ENCODE measurements around the gene MTMR4.
A peak's percentile ranks its signal among the peaks of the same experiment; 100 is the strongest.

Gene MTMR4

DNA sequence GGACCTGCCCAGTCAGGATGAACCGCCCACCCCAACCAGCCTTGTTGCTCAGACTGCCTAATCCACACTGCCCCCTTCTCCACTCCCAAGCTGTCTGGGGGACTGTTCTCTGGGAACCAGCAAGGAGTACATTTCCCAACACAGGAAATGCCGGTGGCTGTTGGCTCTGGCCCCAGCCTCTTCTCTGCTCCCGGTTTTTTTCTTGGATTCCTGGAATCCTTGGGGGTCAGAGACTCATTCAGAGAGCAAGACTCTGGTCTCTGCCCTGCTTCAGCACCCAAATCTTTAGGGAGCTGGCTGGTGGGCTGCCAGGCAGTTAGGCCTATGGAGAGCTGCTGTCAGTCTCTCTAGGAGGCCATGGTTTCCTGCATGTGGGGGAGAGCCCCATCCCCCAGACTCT, 10.8 kb upstream of the MTMR4 start:
- DNase-seq (ENCODE audit: low read depth), result peak; percentile 95

DNA sequence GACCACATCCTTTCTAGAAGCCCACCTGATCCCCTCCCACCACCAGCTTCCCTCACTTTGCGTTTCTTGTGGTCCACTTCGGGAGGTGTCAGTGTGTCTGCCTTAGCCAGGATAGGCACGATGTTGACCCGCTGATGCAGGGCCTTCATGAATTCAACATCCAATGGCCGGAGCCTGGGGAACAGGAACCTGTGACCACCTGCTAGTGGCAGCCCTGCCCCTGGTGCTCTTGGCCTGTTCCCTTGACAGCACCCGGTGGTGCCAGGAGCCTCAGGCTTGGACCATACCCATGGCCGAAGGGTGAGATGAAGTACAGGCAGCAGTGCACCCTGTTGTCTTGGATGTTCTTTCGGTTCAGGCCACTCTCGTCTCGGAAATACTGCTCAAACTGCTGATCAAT, 7.2 kb upstream of the MTMR4 start:
- no peak for DNase-seq (ENCODE audit: low read depth)

DNA sequence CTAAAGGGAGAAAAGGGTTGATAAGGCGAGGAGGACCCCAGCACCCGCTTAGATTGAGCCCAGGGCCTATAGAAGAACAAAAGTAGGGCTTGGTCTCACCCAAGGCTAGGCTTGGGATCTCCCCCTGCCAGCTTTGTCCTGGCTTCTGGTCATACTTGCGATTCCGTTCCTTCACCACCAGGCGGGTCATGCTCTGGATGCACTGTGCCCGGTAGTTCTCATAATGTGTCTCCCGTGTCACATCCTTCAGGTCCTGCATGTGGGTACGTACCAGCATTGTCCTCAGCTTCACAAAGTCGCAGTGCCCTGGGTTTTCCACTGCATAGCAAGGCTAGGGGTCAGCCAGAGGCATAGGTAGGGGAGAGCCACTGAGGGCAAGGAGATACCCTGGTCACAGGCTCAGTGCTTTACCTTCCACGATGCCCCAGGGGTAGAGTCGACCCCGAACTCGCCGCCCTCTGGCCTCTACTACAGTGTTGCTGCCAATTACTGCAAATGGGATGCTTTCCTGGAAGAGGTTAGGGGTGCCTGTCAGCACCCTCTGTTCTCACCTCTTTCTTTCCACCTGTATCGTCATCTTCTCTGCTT, 6.5 kb upstream of the MTMR4 start:
- DNase-seq (ENCODE audit: low read depth), result peak; percentile 37

- DNase-seq (ENCODE audit: low read depth), result peak; percentile 100
Observed at GRCh38 chr17:58517928-58518609, 3.6 kb upstream of the MTMR4 start.

DNA sequence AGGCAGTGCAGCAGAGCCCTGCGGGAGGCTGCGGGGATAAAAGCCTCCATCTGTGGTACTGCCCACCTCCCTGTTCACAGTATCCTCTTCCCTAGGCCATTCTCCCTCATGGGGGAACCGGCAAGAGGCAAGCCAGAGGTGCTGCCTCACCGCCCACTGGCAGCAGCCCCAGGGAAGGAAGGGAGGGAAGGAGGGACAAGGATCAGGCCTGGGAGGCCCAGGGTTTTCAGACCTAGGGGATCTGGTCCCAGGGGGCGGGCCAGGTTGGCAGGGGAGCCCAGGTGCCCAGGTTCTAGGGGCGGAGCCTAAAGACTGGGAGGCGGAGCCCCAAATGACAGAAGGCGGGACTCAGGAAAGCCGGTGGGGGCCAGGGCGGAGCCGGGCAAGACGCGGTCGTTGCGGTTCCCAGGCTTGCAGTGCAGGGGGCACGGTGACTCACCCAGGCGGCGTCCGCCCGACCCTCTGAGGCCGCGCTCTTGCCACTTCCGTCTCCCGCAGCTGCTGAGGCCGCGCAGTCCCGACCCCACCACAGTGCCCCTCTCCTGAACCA, 3.0 kb upstream of the MTMR4 start:
- no peak for DNase-seq (ENCODE audit: low read depth)

- DNase-seq (ENCODE audit: low read depth), result no peak
Observed at GRCh38 chr17:58516644-58517377, 2.4 kb upstream of the MTMR4 start.

- DNase-seq (ENCODE audit: low read depth), result no peak
Observed at GRCh38 chr17:58515286-58515685, 848 bp upstream of the MTMR4 start.

DNA sequence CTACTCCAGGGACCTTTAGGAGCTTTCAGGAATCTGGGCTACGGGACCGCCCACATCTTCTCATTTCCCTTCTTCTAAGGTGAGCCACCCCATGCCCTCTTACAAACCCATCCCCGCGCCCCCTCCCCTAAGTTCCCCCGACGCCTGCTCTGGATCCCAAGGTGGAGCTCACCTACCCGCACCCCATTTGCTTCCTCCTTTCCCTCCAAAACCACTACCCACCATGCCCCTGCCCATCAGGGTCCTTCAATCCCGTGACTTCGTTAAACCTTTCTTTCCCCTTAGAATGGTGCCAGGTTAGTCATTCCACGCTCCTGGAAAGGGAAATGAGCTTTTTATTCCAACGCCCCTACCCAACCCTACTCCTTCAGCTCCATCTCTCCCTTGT, 326 bp upstream of the MTMR4 start:
- no peak for DNase-seq (ENCODE audit: low read depth)

DNA sequence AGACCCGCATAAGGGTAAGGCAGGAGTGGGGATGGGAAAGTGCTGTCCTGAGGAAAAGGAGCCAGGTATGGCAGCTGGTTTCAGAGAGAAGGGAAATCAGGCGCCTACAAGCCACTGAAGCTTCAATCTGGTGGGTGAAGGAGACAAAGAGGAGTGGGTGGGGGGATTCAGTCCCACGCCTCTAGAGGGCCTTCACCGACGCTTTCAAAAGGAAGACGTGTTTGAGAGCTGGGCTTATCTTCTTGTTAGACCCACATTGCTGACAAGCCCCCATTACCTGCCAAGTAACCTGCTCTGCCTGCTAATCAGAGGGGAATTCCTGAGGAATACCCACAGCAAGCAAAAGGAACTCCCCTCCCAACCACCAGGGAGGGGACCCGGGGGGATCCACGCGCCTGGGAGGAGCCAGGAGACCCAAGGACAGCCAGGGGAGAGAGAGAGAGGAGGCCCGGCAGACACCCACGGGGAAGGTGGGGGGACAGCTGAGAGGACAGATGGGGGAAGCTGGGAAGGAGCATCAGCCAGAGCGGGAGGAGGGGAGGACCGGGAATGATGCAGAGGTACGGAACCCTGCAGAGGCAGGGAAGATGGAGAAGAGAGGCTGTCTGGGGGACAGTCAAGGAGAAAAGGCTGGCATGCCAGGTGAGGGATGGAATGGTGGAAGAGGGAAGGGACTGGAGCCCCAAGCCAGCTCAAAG, 1.0 kb downstream of the MTMR4 start:
- no peak for DNase-seq (ENCODE audit: low read depth)

GRCh38 chr17:58510075-58510474, 4.4 kb downstream of the MTMR4 start:
- DNase-seq (ENCODE audit: low read depth), result no peak

GRCh38 chr17:58508341-58509067, 5.9 kb downstream of the MTMR4 start:
- no peak for DNase-seq (ENCODE audit: low read depth)

- DNase-seq (ENCODE audit: low read depth), result peak; percentile 87
Observed at GRCh38 chr17:58507123-58507634, 7.3 kb downstream of the MTMR4 start.

- DNase-seq (ENCODE audit: low read depth), result no peak
Observed at GRCh38 chr17:58506354-58507080, 7.9 kb downstream of the MTMR4 start.

DNA sequence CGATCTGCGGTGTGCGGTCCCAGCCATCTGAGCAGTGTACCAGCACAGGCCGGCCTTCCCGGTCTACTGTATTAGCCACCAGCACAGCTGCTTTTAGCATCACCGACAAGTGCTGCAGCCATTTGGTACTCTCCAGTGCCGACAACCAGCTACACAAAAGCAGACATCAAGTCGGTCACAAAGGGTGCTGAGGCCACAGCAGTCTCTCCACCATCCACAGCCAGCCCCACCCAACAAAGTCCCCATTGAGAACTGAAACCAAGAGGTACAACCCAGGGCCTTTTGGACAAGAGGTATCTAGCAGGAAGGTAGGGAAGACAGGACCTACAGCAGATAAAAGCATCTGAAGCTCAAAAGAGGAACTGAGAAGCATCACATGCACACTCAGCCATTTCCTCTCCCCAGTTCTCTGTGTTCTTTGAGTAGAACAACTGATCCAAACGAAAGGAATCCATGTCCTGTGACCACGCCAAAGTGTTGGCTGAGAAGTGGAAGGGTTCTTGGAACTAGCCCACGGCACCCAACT, 9.5 kb downstream of the MTMR4 start:
- no peak for DNase-seq (ENCODE audit: low read depth)

DNA sequence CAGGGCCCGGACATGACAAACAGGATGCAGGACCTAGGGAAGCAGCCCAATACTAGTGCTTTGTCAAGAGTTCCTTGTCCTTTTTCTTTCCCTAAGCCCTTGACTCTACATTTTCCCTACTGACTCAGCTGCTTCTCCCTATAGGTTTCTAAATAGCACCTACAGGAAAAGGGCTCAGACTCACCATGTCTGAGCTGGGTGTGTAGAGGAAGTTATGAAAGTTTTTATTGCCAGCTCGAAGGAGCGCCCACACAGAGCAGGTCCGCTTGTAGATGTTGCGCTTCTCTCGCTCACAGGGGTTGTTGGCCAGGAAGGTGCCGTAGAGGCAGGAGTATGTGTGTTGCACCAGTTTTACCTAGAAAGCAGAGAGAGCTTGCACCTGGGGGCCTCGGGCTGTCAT, 10.6 kb downstream of the MTMR4 start:
- DNase-seq (ENCODE audit: low read depth), result no peak

- peak; percentile 38 for DNase-seq (ENCODE audit: low read depth)
Observed at GRCh38 chr17:58503134-58503533, 11.3 kb downstream of the MTMR4 start.

DNA sequence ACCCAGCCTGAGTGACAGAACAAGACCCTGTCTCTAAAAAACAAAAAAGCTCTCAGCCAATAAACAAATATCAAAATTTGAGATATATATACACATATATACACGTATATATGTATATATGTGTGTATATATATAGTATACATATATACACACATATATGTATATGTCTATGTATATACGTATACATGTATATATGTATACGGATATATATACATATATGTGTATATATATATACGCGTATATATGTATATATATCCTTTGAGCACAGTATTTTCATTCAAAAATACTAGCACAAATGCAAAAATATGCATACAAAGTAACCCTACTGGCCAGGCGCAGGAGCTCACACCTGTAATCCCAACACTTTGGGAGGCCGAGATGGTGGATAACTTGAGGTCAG, 13.0 kb downstream of the MTMR4 start:
- DNase-seq (ENCODE audit: low read depth), result no peak

GRCh38 chr17:58498177-58498828, 16.1 kb downstream of the MTMR4 start:
- no peak for DNase-seq (ENCODE audit: low read depth)

- DNase-seq (ENCODE audit: low read depth), result no peak
Observed at GRCh38 chr17:58493506-58493905, 20.9 kb downstream of the MTMR4 start.

Data from amniotic epithelial cell (primary cell).